Neural cell (in vitro differentiated cells): Measurements from ENCODE around the gene FARP1. TPM values are rescaled to one million over a fixed set of nuclear protein-coding genes. Genes with fewer than 3 reads are reported as not detected.

Experiments
- H2AFZ ChIP-seq: fragments of 200-600, 300-800 bp; sonication (generic), shearing (Covaris generic); 2 replicates; pipeline ENCODE4 v1.6.0; 2014; ENCODE audit warnings: low read depth, mild to moderate bottlenecking, antibody characterized with exemption, low read length, moderate library complexity
- H3F3A ChIP-seq: fragments of 200-600 bp; shearing (Covaris generic); 2 replicates; pipeline ENCODE4 v1.6.1; 2016; ENCODE audit warnings: mild to moderate bottlenecking, moderate library complexity, mixed read lengths, antibody characterized with exemption, low read length; ENCODE audit not compliant: insufficient read depth, poor library complexity, severe bottlenecking
- H3K27ac ChIP-seq: fragments of 200-600, 300-800 bp; sonication (generic), shearing (Covaris generic); 2 replicates; pipeline ENCODE4 v1.5.1; 2014; ENCODE audit warnings: mild to moderate bottlenecking, low read length, moderate library complexity
- H3K27me3 ChIP-seq: fragments of 300-800, 200-600 bp; sonication (generic), shearing (Covaris generic); 2 replicates; pipeline ENCODE4 v1.6.0; 2014; ENCODE audit warnings: mild to moderate bottlenecking, low read depth, low read length, moderate library complexity; ENCODE audit not compliant: insufficient read depth
- H3K36me3 ChIP-seq: fragments of 300-800, 200-600 bp; sonication (generic), shearing (Covaris generic); 2 replicates; pipeline ENCODE4 v1.5.1; 2014; ENCODE audit warnings: mild to moderate bottlenecking, antibody characterized with exemption, low read length, moderate library complexity; ENCODE audit not compliant: insufficient read depth
- H3K4me2 ChIP-seq: fragments of 300-800, 200-600 bp; sonication (generic), shearing (Covaris generic); 2 replicates; pipeline ENCODE4 v1.6.0; 2014; ENCODE audit warnings: mild to moderate bottlenecking, low read length
- H3K4me3 ChIP-seq: fragments of 300-800, 200-600 bp; sonication (generic), shearing (Covaris generic); 2 replicates; pipeline ENCODE4 v1.5.1; 2014; ENCODE audit warnings: mild to moderate bottlenecking, low read length, moderate library complexity
- H3K79me2 ChIP-seq: fragments of 200-600 bp; shearing (Covaris generic); replicated peaks from 2 replicates; pipeline ENCODE4 v1.6.0; 2014; ENCODE audit warnings: mild to moderate bottlenecking, low read length, moderate library complexity; ENCODE audit not compliant: insufficient read depth
- H3K9ac ChIP-seq: fragments of 300-800, 200-600 bp; sonication (generic), shearing (Covaris generic); 2 replicates; pipeline ENCODE4 v1.6.1; 2016; ENCODE audit warnings: mild to moderate bottlenecking, low read length, mixed read lengths
- H3K9me2 ChIP-seq: fragments of 200-600 bp; shearing (Covaris generic); 2 replicates; pipeline ENCODE4 v1.6.1; 2016; ENCODE audit warnings: mild to moderate bottlenecking, low read length, mixed read lengths; ENCODE audit not compliant: insufficient read depth
- H3K9me3 ChIP-seq: fragments of 200-600, 300-800 bp; sonication (generic), shearing (Covaris generic); 2 replicates; pipeline ENCODE4 v1.6.1; 2016; ENCODE audit warnings: mild to moderate bottlenecking, mixed run types, low read length, moderate library complexity, mixed read lengths
- H4K20me1 ChIP-seq: fragments of 200-600 bp; shearing (Covaris generic); 2 replicates; pipeline ENCODE4 v1.6.1; 2016; ENCODE audit warnings: mild to moderate bottlenecking, mixed run types; ENCODE audit not compliant: insufficient read depth
- EP300 ChIP-seq: fragments of 450-650 bp; conservative IDR thresholded peaks from 2 replicates; pipeline ENCODE4 v1.6.1; 2014; ENCODE audit warnings: antibody characterized with exemption, mild to moderate bottlenecking, moderate library complexity; ENCODE audit not compliant: poor library complexity, severe bottlenecking
- EZH2 ChIP-seq: fragments of 200-600, 300-800 bp; shearing (Covaris generic), sonication (generic); IDR thresholded peaks from 2 replicates; pipeline ENCODE4 v1.6.1; 2014; ENCODE audit warnings: antibody characterized with exemption, low read length, borderline replicate concordance, mild to moderate bottlenecking; ENCODE audit not compliant: insufficient read depth, poor library complexity, severe bottlenecking
- MXI1 ChIP-seq: fragments of 450-650 bp; conservative IDR thresholded peaks from 2 replicates; pipeline ENCODE4 v1.6.1; 2014; ENCODE audit warnings: antibody characterized with exemption, mild to moderate bottlenecking; ENCODE audit not compliant: poor library complexity, severe bottlenecking
- POLR2AphosphoS5 ChIP-seq: IDR thresholded peaks from 2 replicates; pipeline ENCODE4 v1.6.1; 2012
- RAD21 ChIP-seq: fragments of 450-650 bp; conservative IDR thresholded peaks from 2 replicates; pipeline ENCODE4 v1.6.1; 2014; ENCODE audit warnings: antibody characterized with exemption, mild to moderate bottlenecking, moderate library complexity
- SMC3 ChIP-seq: fragments of 450-650 bp; conservative IDR thresholded peaks from 2 replicates; pipeline ENCODE4 v1.6.1; 2014; ENCODE audit warnings: antibody characterized with exemption, mild to moderate bottlenecking, moderate library complexity; ENCODE audit not compliant: poor library complexity
- TAF1 ChIP-seq: IDR thresholded peaks from 2 replicates; pipeline ENCODE4 v1.6.1; 2012; ENCODE audit warnings: low read depth
- polyA plus RNA-seq: library from polyadenylated mRNA; depleted of rRNA; stranded (reverse); fragments of >200 nt; gene quantifications from 2 replicates; pipeline ENCODE4 v1.2.3, GENCODE V29; 2014
- TF ChIP-seq, protein P1 (sequence below): fragments of 450-650 bp; IDR thresholded peaks from 2 replicates; pipeline ENCODE4 v1.5.1; 2014; ENCODE audit warnings: antibody characterized with exemption, mild to moderate bottlenecking, moderate library complexity; ENCODE audit not compliant: poor library complexity, severe bottlenecking
- TF ChIP-seq, protein P2 (sequence below): IDR thresholded peaks from 2 replicates; pipeline ENCODE4 v1.6.1; 2012; ENCODE audit warnings: borderline replicate concordance

FARP1 gene
- polyA plus RNA-seq, 1 donor from 2014 or later: 19.7 TPM

DNA sequence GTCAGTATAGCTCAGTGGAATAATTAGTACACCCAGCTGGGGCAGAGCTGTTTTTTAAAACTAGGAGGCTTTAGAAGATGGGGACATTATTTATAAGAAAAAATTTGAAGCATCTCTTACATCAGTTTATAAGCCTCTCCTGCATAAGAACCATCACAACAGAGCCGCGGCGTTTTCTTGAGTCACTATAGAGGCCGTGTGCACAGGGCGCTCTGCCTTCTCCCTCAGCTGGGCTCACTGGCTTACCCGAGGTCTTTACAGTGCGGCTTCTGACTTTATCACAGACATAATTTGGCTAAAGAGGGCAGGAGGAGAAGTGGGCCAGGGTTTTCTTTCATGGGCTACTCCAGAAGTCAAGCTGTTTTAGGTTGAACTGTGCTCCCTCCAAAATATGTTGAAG, 169.7 kb downstream of the FARP1 start:
- Histone ChIP-seq H3K27ac (no peak overlapping the region), H3K79me2 (no peaks in the 10 kb centered on the region), H3K4me2 (no peak overlapping the region), H3K9me2 (no peaks in the 10 kb centered on the region), H3K9ac (no peak overlapping the region), H3K36me3 (no peaks in the 10 kb centered on the region), H3K27me3 (no peaks in the 10 kb centered on the region), H3K9me3 (no peaks in the 10 kb centered on the region), H4K20me1 (no peaks in the 10 kb centered on the region), H3K4me3 (no peak overlapping the region), H2AFZ (no peak overlapping the region), H3F3A (no peaks in the 10 kb centered on the region)
- TF ChIP-seq MXI1 (no peak), EP300 (no peak), SMC3 (no peak), TAF1 (no peak), POLR2AphosphoS5 (no peak), EZH2 (no peak), RAD21 (no peak)
- TF ChIP-seq, protein P1, sequence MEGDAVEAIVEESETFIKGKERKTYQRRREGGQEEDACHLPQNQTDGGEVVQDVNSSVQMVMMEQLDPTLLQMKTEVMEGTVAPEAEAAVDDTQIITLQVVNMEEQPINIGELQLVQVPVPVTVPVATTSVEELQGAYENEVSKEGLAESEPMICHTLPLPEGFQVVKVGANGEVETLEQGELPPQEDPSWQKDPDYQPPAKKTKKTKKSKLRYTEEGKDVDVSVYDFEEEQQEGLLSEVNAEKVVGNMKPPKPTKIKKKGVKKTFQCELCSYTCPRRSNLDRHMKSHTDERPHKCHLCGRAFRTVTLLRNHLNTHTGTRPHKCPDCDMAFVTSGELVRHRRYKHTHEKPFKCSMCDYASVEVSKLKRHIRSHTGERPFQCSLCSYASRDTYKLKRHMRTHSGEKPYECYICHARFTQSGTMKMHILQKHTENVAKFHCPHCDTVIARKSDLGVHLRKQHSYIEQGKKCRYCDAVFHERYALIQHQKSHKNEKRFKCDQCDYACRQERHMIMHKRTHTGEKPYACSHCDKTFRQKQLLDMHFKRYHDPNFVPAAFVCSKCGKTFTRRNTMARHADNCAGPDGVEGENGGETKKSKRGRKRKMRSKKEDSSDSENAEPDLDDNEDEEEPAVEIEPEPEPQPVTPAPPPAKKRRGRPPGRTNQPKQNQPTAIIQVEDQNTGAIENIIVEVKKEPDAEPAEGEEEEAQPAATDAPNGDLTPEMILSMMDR: no peak
- TF ChIP-seq, protein P2, sequence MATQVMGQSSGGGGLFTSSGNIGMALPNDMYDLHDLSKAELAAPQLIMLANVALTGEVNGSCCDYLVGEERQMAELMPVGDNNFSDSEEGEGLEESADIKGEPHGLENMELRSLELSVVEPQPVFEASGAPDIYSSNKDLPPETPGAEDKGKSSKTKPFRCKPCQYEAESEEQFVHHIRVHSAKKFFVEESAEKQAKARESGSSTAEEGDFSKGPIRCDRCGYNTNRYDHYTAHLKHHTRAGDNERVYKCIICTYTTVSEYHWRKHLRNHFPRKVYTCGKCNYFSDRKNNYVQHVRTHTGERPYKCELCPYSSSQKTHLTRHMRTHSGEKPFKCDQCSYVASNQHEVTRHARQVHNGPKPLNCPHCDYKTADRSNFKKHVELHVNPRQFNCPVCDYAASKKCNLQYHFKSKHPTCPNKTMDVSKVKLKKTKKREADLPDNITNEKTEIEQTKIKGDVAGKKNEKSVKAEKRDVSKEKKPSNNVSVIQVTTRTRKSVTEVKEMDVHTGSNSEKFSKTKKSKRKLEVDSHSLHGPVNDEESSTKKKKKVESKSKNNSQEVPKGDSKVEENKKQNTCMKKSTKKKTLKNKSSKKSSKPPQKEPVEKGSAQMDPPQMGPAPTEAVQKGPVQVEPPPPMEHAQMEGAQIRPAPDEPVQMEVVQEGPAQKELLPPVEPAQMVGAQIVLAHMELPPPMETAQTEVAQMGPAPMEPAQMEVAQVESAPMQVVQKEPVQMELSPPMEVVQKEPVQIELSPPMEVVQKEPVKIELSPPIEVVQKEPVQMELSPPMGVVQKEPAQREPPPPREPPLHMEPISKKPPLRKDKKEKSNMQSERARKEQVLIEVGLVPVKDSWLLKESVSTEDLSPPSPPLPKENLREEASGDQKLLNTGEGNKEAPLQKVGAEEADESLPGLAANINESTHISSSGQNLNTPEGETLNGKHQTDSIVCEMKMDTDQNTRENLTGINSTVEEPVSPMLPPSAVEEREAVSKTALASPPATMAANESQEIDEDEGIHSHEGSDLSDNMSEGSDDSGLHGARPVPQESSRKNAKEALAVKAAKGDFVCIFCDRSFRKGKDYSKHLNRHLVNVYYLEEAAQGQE: no peak

- Histone ChIP-seq H3K4me2 (no peak overlapping the region), H4K20me1 (no peaks in the 10 kb centered on the region), H3K79me2 (no peaks in the 10 kb centered on the region), H3K27me3 (no peaks in the 10 kb centered on the region), H3F3A (no peaks in the 10 kb centered on the region), H2AFZ (no peak overlapping the region), H3K36me3 (no peaks in the 10 kb centered on the region), H3K9me2 (no peaks in the 10 kb centered on the region), H3K27ac (no peak overlapping the region), H3K9me3 (no peaks in the 10 kb centered on the region), H3K9ac (no peak overlapping the region), H3K4me3 (no peak overlapping the region)
- TF ChIP-seq EP300: no peak
- TF ChIP-seq RAD21: no peak
- TF ChIP-seq, protein P2: no peak
- no peak for TF ChIP-seq EZH2
- no peak for TF ChIP-seq TAF1
Observed at GRCh38 chr13:98313023-98313921, 170.4 kb downstream of the FARP1 start.
